Measurements from ENCODE around the gene IGF2BP2. TPM values are rescaled to one million over a fixed set of nuclear protein-coding genes. Genes with fewer than 3 reads are reported as not detected.

The IGF2BP2 gene
- total RNA-seq, 4 donors from 2014 or later, result 3.9 to 13.5 (median 8.1) TPM

GRCh38 chr3:185831195-185831594, 6.4 kb upstream of the IGF2BP2 start:
- ATAC-seq, result no peak
- Histone ChIP-seq H3K4me3 (no peak overlapping the region), H3K36me3 (no peaks in the 10 kb centered on the region), H3K4me1 (peaks cover 0 to 5% (median under 1%) of the 10 kb centered on the region in 3 donors), H3K27ac (no peak overlapping the region), H3K27me3 (peaks cover 39% of the 10 kb centered on the region), H3K9me3 (no peaks in the 10 kb centered on the region)
- WGBS, 2 donors (ENCODE audit: low coverage in 1 of 2), result 82 to 83% methylated on average over 3 of the region's 3 CpGs
- no peak for TF ChIP-seq POLR2A (IDR thresholded peaks at IDR 0.05)

GRCh38 chr3:185830018-185830797, 5.4 kb upstream of the IGF2BP2 start:
- 62 to 88% methylated on average over 5 of the region's 5 CpGs for WGBS, 2 donors (ENCODE audit: low coverage in 1 of 2)
- Histone ChIP-seq H3K4me1 (peaks cover 0 to 13% (median 5%) of the 10 kb centered on the region in 3 donors), H3K27me3 (peaks cover 49% of the 10 kb centered on the region), H3K9me3 (no peaks in the 10 kb centered on the region), H3K4me3 (no peak overlapping the region), H3K27ac (no peak overlapping the region), H3K36me3 (no peaks in the 10 kb centered on the region)
- ATAC-seq, result no peak
- no peak for TF ChIP-seq EP300 (IDR thresholded peaks at IDR 0.05)
- TF ChIP-seq POLR2A (IDR thresholded peaks at IDR 0.05), result no peak
- TF ChIP-seq POLR2AphosphoS5 (IDR thresholded peaks at IDR 0.05), result no peak
- TF ChIP-seq, protein P1, sequence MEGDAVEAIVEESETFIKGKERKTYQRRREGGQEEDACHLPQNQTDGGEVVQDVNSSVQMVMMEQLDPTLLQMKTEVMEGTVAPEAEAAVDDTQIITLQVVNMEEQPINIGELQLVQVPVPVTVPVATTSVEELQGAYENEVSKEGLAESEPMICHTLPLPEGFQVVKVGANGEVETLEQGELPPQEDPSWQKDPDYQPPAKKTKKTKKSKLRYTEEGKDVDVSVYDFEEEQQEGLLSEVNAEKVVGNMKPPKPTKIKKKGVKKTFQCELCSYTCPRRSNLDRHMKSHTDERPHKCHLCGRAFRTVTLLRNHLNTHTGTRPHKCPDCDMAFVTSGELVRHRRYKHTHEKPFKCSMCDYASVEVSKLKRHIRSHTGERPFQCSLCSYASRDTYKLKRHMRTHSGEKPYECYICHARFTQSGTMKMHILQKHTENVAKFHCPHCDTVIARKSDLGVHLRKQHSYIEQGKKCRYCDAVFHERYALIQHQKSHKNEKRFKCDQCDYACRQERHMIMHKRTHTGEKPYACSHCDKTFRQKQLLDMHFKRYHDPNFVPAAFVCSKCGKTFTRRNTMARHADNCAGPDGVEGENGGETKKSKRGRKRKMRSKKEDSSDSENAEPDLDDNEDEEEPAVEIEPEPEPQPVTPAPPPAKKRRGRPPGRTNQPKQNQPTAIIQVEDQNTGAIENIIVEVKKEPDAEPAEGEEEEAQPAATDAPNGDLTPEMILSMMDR (IDR thresholded peaks at IDR 0.05), result no peak

DNA sequence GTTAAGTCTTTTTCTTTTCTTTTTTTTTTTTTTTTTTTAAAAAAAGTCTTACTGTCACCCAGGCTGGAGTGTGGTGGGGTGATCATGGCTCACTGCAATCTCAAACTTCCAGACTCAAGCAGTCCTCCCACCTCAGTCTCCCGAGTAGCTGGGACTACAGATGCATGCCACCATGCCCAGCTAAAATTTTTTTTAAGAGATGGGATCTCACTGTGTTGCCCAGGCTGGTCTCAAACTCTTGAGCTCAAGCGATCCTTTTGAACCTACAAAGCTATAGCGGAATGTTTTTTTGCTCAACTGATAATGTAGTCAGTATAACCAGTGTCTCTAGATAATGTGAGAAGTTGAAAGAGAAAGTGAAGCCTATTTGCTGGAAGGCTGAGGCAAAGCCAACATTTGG, 3.9 kb upstream of the IGF2BP2 start:
- no peaks in the 10 kb centered on the region for H3K36me3 ChIP-seq
- peaks cover 0 to 27% (median 7%) of the 10 kb centered on the region in 3 donors for H3K4me1 ChIP-seq
- whole genome bisulfite sequencing, 2 donors (ENCODE audit: low coverage in 1 of 2), result 88 to 93% methylated on average over 1 to 2 of the region's 3 CpGs
- H3K27me3 ChIP-seq, result peaks cover 61% of the 10 kb centered on the region
- H3K9me3 ChIP-seq, result no peaks in the 10 kb centered on the region
- no peak overlapping the region for H3K4me3 ChIP-seq
- no peak overlapping the region for H3K27ac ChIP-seq
- TF ChIP-seq, protein P1 (IDR thresholded peaks at IDR 0.05), result no peak
- TF ChIP-seq POLR2AphosphoS5 (IDR thresholded peaks at IDR 0.05), result no peak
- ATAC-seq, result no peak

GRCh38 chr3:185827595-185828344, 2.9 kb upstream of the IGF2BP2 start:
- Histone ChIP-seq H3K36me3 (no peaks in the 10 kb centered on the region), H3K4me3 (no peak overlapping the region), H3K27me3 (peaks cover 68% of the 10 kb centered on the region), H3K4me1 (peaks cover 0 to 37% (median 15%) of the 10 kb centered on the region in 3 donors), H3K9me3 (no peaks in the 10 kb centered on the region), H3K27ac (no peak overlapping the region)
- WGBS, 2 donors (ENCODE audit: low coverage in 1 of 2), result 96 to 98% methylated on average over 3 to 9 of the region's 10 CpGs
- no peak for ATAC-seq
- TF ChIP-seq POLR2A (IDR thresholded peaks at IDR 0.05) (no peak), POLR2AphosphoS5 (IDR thresholded peaks at IDR 0.05) (no peak), EP300 (IDR thresholded peaks at IDR 0.05) (no peak)
- TF ChIP-seq, protein P1 (IDR thresholded peaks at IDR 0.05), result no peak

GRCh38 chr3:185825639-185826481, 1.0 kb upstream of the IGF2BP2 start:
- peak overlapping the region in 3 of 4 donors; percentile 68 to 83 (median 76) for H3K27ac ChIP-seq
- ATAC-seq, result peak; percentile 34
- no peaks in the 10 kb centered on the region for H3K9me3 ChIP-seq
- WGBS, 2 donors (ENCODE audit: low coverage in 1 of 2), result 5 to 6% methylated on average over 4 to 15 of the region's 90 CpGs
- H3K36me3 ChIP-seq, result no peaks in the 10 kb centered on the region
- TF ChIP-seq POLR2A (IDR thresholded peaks at IDR 0.05) (peak in 1 of 2 donors; percentile 9), EP300 (IDR thresholded peaks at IDR 0.05) (no peak), POLR2AphosphoS5 (IDR thresholded peaks at IDR 0.05) (no peak)
- TF ChIP-seq, protein P1 (IDR thresholded peaks at IDR 0.05), result no peak
- peak overlapping the region; percentile 40 to 68 for H3K4me3 ChIP-seq
- H3K4me1 ChIP-seq, result peaks cover 0 to 37% (median 15%) of the 10 kb centered on the region in 3 donors
- H3K27me3 ChIP-seq, result peaks cover 87% of the 10 kb centered on the region
